ENCODE results near the gene SYT12. TPM values are rescaled to one million over a fixed set of nuclear protein-coding genes. Genes with fewer than 3 reads are reported as not detected.

The SYT12 gene
- total RNA-seq = 7.2 to 15.3 TPM (median 7.2 TPM) in 3 replicates
- long read RNA-seq, partial matches to known transcripts = 1 of 7 reads
- long read RNA-seq, other reads (novel, unspliced or antisense) = 3 of 7 reads

GRCh38 chr11:67022961-67023956 lies at the start of gene SYT12:
SYT12 (plus strand) TSS chr11:67023134; CDS start chr11:67030145, 7,011 bp downstream.
- H3K27ac Mint-ChIP-seq (ENCODE audit: unreplicated experiment) = peak within 1 kb of the TSS; percentile 85
- no peak for DNase-seq (ENCODE audit: low spot score)
- H3K9me3 Mint-ChIP-seq (ENCODE audit: low read depth) = no peaks in the 10 kb centered on the region
- TF ChIP-seq CTCF (IDR thresholded peaks at IDR 0.05) = no peak
- H3K27me3 Mint-ChIP-seq (ENCODE audit: low read depth) = no peaks in the 10 kb centered on the region
- no peaks in the 10 kb centered on the region for H3K36me3 Mint-ChIP-seq (ENCODE audit: low read depth)
- H3K4me3 Mint-ChIP-seq (ENCODE audit: unreplicated experiment) = peak within 1 kb of the TSS; percentile 78
- peaks cover 31% of the 10 kb centered on the region for H3K4me1 Mint-ChIP-seq (ENCODE audit: low read depth)

- H3K9me3 Mint-ChIP-seq (ENCODE audit: low read depth) = peaks cover 2% of the 10 kb centered on the region
- no peak overlapping the region for H3K27ac Mint-ChIP-seq (ENCODE audit: unreplicated experiment)
- no peak for DNase-seq (ENCODE audit: low spot score)
- TF ChIP-seq CTCF (IDR thresholded peaks at IDR 0.05) = no peak
- H3K36me3 Mint-ChIP-seq (ENCODE audit: low read depth) = peaks cover 2% of the 10 kb centered on the region
- no peak overlapping the region for H3K4me3 Mint-ChIP-seq (ENCODE audit: unreplicated experiment)
- H3K27me3 Mint-ChIP-seq (ENCODE audit: low read depth) = no peaks in the 10 kb centered on the region
- peaks cover 37% of the 10 kb centered on the region for H3K4me1 Mint-ChIP-seq (ENCODE audit: low read depth)
These were observed 48.9 kb upstream of the SYT12 start for GRCh38 chr11:66973956-66974580.

- H3K4me3 Mint-ChIP-seq (ENCODE audit: unreplicated experiment) = no peak within 1 kb of the TSS
- H3K27me3 Mint-ChIP-seq (ENCODE audit: low read depth) = no peaks in the 10 kb centered on the region
- H3K4me1 Mint-ChIP-seq (ENCODE audit: low read depth) = peaks cover 31% of the 10 kb centered on the region
- H3K36me3 Mint-ChIP-seq (ENCODE audit: low read depth) = peaks cover 2% of the 10 kb centered on the region
- H3K9me3 Mint-ChIP-seq (ENCODE audit: low read depth) = peaks cover 2% of the 10 kb centered on the region
- H3K27ac Mint-ChIP-seq (ENCODE audit: unreplicated experiment) = no peak within 1 kb of the TSS
- no peak for TF ChIP-seq CTCF (IDR thresholded peaks at IDR 0.05)
- DNase-seq (ENCODE audit: low spot score) = no peak
These were observed 48.1 kb upstream of the SYT12 start, which contains the start of gene C11orf86 for GRCh38 chr11:66974724-66975404. C11orf86 (plus strand) TSS chr11:66975304; CDS start chr11:66975363, 59 bp downstream.

GRCh38 chr11:66975405-66976027 lies 47.4 kb upstream of the SYT12 start:
- no peak for DNase-seq (ENCODE audit: low spot score)
- Mint-ChIP-seq H3K27ac (ENCODE audit: unreplicated experiment) (no peak overlapping the region), H3K36me3 (ENCODE audit: low read depth) (peaks cover 2% of the 10 kb centered on the region), H3K27me3 (ENCODE audit: low read depth) (no peaks in the 10 kb centered on the region), H3K9me3 (ENCODE audit: low read depth) (peaks cover 2% of the 10 kb centered on the region), H3K4me1 (ENCODE audit: low read depth) (peaks cover 25% of the 10 kb centered on the region), H3K4me3 (ENCODE audit: unreplicated experiment) (no peak overlapping the region)
- TF ChIP-seq CTCF (IDR thresholded peaks at IDR 0.05) = no peak
